ENCODE measurements around the gene PDE9A.

- TF ChIP-seq POLR2A (IDR thresholded peaks at IDR 0.05; ENCODE audit: low read depth, low read length) (no peak), CTCF (conservative IDR thresholded peaks at IDR 0.05; ENCODE audit: low read depth, low read length) (no peak), RCOR1 (IDR thresholded peaks at IDR 0.05; ENCODE audit: insufficient replicate concordance, low read length) (no peak), CEBPB (IDR thresholded peaks at IDR 0.05; ENCODE audit: low read depth, low read length) (no peak)
These were observed 127.9 kb downstream of the PDE9A start for GRCh38 chr21:42781150-42781970.
